NCI-H1417 (cell line): ENCODE results near the gene EIPR1.
"Not testable (repeated sequence)": the region's sequence is repeated elsewhere in the genome, so short reads cannot be mapped to it uniquely, and the experiment has no call there.

Source experiments
- DNase-seq, 3 experiments: peaks; one replicate each; lab custom pipeline; 2025; lab: John Stamatoyannopoulos, UW

The EIPR1 gene

DNA sequence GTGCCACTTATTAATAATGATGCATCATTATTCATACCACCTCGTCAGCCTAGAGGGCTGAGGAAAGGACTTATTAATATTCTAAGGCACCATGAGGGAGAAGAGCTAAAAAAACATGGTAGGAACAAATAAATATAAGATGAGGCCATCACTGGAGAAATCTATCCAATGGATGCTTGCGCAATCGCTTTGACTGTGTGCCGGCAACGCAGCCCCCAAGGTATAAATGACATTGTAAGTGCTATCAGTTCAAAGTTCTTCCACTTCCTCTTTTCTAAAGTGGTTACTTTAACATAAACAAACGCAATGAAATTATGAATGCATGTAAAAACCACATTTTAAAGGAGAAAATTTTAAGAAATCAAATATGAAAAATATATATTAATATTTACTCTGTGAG lies 164.6 kb downstream of the EIPR1 start:
- no peak for DNase-seq

DNA sequence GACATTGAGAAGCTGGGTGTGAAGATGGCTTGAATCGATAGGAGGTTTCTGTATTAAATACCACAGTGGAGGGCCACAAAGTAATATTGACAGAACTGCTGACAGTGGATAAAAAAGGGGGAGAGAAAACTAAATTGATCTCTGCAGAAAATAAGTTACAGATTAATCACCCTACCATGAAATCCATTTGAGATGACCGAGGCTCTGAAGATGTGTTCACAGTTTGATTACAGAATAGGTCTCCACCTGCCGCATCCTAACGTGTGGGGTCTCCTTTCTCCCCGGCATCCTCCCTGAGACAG lies 165.6 kb downstream of the EIPR1 start:
- DNase-seq = no peak

DNA sequence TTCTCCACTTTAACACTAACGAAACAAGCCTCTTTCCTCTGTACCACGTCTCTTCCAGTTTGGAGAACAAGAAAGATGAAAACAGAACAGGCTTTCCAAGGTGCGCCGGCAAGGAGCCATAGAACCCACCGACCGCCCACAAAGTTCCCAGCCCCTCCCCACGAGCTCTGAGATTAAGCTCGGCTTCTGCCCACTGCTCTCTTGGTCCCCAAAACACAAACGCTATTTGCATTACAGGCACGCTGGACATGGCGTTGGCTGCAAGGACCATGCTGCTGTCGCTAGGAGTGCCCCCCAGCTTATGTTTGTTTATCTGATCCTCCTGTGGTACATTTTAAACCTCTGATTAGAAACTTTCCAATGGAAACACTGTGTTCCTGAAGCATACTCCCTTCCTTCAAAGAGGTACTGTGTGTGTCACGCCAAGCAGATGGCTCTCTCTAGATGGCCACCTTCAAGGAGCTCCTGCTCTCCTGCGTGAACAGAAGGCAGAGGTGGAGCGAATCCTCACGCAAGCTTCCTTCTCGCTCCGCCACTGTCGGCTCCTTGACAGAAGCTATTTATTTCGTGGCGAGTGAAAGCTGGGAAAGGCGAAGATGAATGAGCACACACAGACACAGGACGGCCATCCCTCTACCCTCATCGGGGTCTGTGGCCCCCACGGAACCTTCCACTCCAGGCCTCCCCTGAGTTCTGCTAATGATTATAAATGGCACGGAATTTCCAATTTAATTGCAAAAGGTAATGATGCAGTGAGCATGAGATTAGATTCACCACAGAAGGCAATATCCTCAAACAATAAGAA lies 166.2 kb downstream of the EIPR1 start:
- DNase-seq = no peak

DNA sequence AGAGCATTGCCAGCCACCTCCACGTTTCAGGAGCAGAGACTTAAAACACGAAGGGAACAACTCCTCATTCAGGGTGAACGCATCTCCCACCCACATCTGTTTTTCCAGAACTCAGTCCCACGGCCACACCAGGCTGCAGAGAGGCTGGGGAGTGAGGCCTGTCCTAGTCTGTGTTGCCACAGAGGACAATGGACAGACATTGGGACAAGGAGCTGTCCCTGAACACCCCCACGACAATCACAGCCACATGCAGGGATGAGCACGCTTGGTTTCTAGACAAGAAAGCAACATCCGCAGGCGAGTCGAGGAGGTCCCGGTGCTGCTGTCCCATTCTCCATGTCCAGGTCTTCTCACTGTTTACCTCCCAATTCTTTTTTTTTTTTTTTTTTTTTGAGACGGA lies 167.4 kb downstream of the EIPR1 start:
- DNase-seq = no peak

DNA sequence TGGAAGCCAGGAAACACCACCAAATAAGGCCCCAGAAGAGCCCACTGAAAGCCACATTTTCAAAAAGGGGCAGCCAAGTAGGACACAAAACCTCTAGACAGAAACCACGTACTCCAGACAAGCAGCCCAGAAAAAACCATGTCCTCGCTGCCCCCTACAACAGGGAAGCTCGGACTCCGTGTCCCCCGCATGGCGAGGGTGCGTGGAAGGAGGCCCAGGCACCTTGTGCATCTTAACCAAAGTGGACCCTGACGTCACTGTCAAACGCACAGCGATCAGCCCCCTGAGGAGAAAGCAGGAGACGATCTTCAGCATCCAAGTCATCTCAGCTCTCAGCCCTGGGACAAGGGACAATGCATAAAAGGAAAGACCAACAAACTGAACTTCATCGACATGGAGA lies 168.4 kb downstream of the EIPR1 start:
- DNase-seq = no peak

DNA sequence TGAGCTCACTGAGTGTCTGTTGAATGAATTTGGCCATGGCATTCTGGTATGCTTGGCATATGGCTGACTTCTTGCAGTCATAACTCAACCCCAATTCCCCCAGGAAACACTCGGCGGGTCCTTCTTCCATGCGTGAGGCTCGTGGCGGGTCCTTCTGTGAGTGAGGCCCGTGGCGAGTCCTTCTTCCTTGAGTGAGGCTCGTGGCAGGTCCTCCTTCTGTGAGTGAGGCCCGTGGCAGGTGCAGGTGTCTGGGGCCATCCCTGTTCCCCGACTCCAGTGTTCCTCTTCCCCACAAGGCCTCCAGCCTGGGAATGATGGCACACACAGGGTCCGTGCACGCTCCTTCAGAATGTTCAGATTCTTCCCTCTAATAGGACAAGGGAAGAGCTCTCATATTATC lies 169.0 kb downstream of the EIPR1 start:
- DNase-seq = no peak

DNA sequence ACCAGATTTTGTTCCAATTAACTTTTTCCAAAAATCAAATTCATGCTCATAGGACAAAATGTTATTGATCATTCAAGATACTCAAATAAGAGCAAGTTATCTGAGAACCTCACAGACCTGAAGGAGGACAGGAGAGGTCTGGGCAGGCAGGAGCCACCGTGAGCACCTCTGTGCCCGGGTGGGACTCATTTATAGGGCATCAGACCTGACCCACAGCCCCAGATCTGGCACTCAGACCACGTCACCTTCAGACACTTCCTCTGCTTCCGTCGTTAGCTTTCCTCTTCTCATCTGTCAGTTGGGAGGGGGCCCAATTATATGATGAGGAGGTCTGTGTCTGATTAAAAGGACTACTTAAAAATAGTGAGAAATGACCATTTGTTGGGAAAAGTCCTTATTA lies 169.4 kb downstream of the EIPR1 start:
- no peak for DNase-seq

DNA sequence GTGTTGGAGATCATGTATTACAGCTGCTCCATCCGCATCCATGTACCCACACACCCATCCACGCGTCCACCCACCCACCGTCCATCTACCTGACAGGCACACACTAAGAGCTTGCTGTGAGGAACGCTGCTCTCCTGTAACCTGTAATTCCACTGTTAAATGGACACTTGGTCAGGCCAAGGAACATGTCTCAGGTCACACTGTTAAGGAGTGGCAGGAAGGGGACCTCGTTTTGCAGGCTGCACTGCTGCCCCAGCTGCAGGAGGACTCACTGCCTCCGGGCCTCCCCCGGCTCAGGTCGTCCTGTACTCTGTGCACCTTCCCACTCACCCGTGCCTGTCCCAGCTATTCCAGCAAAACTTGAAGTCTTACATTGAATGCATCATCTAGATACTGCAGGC lies 170.5 kb downstream of the EIPR1 start:
- DNase-seq = no peak

DNA sequence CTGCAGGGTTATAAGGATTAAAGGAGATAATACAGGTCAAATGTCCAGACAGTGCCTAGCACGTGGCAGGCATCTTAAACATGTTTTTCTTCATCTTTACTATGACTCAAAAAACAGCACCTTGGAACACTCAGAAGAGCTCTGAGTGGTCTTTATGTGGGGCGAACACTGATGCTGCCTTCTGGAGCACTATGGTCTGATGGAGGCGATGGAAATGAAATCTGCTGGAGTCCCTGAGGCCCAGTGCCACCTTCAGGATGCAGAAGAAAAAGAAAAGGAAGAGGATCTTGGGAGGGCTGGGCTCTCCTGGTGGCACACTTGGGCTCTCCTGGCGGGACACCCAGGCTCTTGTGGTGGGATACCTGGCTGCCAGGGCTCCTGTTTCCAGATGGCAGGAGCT lies 171.8 kb downstream of the EIPR1 start:
- DNase-seq = no peak

DNA sequence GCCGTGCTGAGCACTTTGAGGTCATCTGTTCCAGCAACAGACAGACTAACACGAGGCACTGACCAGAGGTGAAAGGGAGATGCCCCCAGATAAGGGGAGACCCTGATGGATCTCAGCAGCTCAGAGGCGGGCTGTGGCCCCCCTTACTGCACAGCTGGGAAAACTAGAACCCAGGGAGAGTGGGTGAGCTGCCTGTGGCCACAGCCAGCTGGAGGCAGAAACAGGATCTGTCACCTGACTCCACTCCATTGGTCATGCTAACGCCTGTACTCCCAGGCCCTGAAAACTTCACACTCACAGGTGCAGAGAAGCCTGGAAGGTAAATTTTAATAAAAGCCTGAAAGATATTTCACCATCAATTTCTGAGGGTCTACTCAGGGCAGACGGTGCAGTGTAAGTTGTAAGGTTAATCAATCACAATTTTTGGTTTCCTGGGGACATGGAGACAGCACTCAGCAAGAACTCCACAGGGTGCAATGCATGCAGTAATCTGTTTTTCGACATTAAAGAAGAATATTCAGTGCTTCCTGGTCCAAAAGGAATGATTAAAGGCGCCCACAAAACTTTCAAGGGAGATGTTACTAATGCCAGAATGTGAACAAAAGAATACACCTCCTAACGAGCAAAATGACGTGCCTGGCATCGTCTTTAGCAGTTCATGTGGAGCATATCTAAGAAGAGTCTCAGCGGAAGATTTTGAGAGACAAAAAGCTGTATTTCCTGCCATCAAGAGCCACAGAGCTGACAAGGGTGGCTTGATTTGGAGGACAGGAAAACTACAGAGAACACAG lies 173.4 kb downstream of the EIPR1 start:
- DNase-seq = peak in 1 of 3 experiments; percentile 19

DNA sequence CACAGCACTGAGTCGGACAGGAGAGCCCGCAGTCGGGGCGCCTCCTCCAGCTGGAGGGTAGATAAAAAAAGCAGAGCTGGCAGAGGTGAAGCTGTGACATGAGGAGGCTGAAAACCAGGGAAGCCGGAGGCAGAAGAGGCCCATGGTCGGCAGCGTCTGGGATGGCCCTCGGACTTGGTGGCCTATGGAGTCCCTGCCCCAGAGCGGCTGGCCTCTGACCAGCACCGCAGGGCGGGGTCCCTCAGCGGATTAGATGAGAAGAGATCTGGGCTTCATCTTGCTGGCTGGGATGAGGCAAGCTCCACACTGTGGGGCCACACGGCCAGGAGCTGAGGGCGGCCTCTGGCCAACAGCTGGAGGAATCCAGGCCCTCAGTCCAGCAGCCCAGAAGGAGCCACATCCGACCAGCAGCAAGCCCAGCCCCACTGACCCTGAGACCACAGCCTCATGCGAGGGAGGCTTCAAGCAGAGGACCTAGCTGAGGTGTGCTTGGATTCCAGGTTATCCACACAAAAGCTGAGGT lies 174.1 kb downstream of the EIPR1 start:
- no peak for DNase-seq

DNA sequence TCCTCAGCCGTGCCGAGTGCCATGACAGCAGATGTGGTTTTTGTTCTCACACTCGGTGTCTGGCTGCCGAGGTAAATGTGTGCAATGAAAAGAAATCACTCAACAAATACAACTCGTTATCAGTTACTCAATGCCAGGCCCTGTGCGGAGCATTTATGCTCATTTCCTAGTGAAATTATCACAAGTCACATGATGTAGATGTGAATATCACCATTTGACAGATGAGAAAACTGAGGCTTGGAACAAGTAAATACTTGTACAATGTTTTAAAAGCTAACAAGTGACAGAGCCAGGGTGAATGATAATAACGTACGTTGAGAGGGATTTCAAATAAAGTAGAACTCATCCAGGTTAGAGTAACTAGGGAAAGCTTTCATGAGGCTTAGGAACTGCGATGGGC lies 174.7 kb downstream of the EIPR1 start:
- DNase-seq = no peak

DNA sequence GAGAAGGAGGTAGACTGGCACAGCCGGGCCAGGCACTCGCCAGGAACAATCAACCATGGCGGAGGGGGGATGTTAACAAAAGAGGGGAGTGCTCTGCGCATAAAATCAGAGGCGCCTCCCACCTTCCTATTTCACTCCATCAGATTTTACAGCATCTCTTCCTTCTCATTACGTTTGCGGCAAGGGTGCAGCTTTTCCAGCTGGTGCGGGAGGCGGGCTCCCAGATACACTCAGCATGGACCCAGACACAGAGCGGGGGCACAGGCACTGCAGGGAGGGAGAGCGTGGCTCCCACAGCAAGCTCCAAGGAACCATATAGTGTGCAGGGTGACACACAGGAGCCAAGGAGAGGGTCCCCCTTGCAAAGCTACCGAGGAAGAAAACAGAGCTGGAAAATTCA lies 176.3 kb downstream of the EIPR1 start:
- DNase-seq = no peak

DNA sequence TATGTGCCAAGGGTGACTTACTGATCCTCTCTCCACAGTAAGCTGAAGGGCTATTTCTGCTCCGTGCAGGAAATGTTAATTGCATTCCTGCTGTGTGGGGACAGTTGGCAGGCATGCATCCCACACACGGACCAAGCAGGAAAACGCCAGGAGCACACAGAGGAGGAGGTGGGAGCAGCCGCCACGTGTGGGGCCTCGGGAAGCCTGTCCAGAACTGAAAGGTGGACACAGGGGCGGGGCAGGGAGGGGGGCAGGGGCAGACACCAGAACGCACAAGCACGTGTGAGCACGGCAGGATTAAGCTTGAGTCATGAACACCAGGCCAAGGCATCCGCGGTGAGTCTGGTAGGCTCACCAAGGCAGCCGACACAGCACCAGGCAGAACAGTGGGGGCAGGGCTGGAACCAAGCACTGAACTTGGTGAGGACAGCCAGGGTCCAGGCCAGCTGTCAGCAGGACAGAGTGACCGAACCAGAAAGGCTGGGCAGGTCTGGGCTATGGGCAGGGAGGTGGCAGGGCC lies 177.1 kb downstream of the EIPR1 start:
- peak in 1 of 3 experiments; percentile 13 for DNase-seq

DNA sequence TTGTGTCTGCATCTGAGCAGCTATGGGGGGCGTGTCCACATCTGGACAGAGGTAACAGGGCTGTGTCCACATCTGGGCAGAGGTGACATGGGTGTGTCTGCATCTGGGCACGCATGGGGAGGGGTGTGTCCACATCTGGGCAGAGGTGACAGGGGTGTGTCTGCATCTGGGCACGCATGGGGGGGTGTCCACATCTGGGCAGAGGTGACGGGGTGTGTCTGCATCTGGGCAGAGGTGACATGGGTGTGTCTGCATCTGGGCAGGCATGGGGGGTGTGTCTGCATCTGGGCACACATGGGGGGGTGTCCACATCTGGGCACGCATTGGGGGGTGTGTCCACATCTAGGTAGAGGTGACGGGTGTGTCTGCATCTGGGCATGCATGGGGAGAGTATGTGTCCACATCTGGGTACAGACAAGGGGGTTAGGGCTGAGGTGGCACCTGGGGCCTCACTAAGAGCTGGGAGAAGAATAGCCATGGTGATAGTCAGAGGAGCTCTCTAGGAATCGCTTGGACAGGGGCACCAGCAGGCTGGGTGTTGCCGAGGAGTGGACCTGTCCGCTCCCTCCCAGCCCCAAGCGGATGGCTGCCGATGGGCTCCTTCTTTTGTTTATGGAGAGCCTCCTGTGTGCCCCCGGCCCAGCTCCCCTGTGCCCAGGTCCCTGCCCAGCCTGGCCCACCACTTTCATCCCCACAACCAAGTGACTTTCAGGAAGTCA lies 177.8 kb downstream of the EIPR1 start:
- DNase-seq = no peak

DNA sequence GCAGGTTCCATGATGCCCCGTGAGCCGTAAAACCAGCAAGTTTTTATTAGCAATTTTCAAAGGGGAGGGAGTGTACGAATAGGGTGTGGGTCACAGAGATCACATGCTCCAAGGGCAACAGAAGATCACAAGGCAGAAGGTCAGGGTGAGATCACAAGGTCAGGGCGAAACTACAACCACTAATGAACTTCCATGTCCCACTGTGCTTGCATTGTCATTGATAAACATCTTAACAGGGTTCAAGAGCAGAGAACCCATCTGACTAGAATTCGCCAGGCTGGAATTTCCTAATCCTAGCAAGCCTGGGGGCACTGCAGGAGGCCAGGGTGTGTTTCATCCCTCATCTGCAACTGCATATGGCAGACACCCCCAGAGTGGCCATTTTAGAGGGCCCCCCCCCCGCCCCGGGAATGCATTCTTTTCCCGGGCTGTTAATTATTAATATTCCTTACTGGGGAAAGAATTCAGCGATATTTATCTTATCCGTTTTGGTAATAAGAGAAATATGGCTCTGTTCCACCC lies 178.9 kb downstream of the EIPR1 start:
- DNase-seq = not testable (repeated sequence)

DNA sequence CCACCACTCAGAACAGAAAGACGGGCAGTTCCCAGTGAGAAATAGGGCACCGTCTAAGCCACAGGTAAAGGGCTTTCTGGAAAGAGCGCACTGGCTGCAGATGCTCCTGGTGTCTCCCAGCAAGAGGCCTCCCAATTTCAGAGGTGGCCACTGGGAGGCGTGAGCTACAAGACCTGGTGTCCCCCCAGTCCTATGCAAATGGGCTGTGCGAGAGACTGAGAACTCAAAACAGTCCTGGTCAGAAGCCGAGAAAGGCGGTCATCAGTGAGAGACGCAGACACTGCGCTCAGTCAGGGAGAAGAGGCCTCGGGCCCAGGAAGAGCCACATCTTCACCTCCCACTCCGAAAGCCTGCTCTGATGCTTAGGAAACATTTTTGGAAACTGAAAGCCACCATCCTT lies 179.5 kb downstream of the EIPR1 start:
- DNase-seq = no peak

DNA sequence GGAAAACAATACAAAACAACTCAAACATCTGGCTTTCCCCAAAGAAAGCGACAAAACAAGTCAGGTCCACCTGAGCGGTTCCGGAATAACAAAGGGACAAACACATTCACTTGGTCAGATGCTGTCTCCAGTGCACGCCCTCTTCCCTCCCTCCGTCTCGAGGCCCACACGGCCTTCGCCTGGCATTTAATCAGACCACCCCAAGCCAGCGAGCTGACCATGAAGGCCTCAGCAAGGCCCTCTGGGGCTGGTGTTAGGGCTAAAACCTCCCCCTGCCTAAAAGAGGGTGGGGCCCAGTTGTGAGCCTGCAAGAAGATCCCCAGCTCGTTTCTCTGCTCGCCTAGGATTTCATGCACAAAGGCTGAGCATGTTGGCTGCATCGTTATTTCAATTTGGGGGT lies 180.3 kb downstream of the EIPR1 start:
- DNase-seq = no peak

DNA sequence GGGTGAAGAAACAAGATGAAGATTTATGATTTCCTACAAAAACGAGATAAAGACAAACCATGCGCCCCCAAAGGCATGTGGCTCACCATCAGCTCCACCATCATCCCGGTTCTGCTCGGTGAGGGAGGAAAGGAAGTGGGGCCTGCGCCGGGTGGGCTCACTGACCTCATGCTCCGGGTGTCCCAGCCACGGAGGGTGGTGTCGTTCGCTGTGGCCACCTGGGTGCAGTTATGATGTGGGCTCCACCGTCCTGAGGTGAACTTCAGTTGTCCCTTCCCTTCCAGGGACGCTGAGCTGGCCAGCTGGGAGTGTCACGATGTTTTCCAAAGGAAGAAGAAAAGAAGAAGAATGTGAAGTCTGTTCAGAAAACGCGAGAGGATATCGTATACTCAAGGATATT lies 180.9 kb downstream of the EIPR1 start:
- no peak for DNase-seq

DNA sequence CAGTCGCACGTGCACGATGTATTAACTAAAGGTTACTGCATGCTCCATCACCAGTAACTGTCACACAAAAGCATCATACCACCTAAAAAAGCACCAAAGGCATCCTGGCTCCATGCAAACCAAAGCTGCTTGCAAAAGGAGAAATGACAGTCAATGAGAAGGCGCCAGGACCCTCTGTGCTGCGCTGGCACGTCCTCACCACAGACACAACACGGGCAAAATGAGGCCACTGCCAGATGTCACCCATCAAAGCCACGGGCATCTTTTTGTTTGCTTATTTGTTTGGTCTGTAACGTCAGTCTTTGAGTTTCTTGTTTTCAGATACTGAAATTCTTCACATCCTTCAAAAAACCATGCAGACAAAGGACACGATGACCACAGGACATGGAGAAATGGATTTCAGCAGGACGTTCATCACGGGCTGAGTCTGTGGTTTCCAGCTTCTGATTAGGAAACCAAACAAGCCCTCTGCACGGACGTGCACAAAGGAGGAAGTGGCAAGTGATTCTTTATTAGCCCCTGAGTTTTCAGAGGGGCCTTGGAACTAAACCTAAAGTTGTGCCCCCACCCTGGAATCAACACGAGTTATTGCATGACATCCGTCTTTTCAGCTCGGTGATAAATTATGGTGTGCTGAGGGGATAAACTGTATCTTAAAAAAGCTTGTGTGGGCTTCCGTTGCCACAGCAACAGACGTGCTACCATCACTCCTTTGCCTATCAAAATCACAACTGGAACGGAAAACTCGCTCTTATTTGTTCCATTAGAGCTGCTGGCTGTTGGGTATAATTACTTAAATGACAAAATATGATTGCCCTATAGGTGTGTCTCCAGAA lies 181.8 kb downstream of the EIPR1 start:
- DNase-seq = peak in 1 of 3 experiments; percentile 12

DNA sequence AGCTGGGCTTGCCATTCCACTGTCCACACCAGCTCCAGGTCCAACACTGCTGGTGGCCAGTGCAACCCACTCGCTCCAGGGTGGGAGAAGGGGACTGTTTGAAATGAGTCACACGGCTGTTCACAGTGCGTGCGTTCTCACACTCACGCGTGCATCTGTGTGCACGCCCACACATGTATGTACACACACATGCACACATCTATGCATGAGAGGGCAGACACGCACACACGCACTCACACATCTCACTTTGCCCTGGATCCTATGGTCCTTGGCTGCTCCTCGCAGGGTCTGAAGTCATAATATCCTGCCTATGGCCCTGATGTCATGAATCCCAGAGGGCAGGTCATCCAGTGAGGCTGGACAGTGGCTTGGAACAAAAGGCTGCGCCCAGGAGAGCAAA lies 182.8 kb downstream of the EIPR1 start:
- DNase-seq = no peak
